ENCODE results near the gene CRLF2.
"Not testable (repeated sequence)": the region's sequence is repeated elsewhere in the genome, so short reads cannot be mapped to it uniquely, and the experiment has no call there.

The CRLF2 gene

GRCh38 chrX:1172496-1172895 lies 40.0 kb downstream of the CRLF2 start:
- DNase-seq (ENCODE audit: low read depth): no peak
- TF ChIP-seq CTCF (IDR thresholded peaks at IDR 0.05; ENCODE audit: low read depth, low read length, missing control alignments): no peak
- H3K4me3 ChIP-seq (ENCODE audit: low read depth, low read length): no peak overlapping the region

- DNase-seq (ENCODE audit: low read depth); H3K4me3 ChIP-seq (ENCODE audit: low read depth, low read length): not testable (repeated sequence)
Measured at GRCh38 chrX:1171915-1172314, 40.5 kb downstream of the CRLF2 start.

DNA sequence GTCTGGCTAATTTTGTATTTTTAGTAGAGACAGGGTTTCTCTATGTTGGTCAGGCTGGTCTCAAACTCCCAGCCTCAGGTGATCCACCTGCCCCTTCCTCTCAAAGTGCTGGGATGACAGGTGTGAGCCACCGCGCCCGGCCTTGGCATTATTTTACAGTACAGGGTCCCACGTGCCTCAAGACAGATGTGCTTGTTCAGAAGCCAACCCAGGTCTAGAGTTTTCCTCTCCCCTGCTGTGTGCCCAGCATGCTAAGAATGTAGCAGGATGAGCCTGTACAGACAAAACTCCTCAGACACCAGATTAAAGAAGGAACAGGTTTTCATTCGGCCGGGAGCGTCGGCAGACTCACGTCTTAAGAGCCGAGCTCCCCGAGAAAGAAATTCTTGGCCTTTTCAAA lies 42.2 kb downstream of the CRLF2 start:
- H3K4me3 ChIP-seq (ENCODE audit: low read depth, low read length): no peak overlapping the region
- no peak for DNase-seq (ENCODE audit: low read depth)
- TF ChIP-seq CTCF (IDR thresholded peaks at IDR 0.05; ENCODE audit: low read depth, low read length, missing control alignments): no peak

GRCh38 chrX:1169189-1169588 lies 43.3 kb downstream of the CRLF2 start:
- H3K4me3 ChIP-seq (ENCODE audit: low read depth, low read length): no peak overlapping the region
- no peak for TF ChIP-seq CTCF (IDR thresholded peaks at IDR 0.05; ENCODE audit: low read depth, low read length, missing control alignments)
- DNase-seq (ENCODE audit: low read depth): no peak

DNA sequence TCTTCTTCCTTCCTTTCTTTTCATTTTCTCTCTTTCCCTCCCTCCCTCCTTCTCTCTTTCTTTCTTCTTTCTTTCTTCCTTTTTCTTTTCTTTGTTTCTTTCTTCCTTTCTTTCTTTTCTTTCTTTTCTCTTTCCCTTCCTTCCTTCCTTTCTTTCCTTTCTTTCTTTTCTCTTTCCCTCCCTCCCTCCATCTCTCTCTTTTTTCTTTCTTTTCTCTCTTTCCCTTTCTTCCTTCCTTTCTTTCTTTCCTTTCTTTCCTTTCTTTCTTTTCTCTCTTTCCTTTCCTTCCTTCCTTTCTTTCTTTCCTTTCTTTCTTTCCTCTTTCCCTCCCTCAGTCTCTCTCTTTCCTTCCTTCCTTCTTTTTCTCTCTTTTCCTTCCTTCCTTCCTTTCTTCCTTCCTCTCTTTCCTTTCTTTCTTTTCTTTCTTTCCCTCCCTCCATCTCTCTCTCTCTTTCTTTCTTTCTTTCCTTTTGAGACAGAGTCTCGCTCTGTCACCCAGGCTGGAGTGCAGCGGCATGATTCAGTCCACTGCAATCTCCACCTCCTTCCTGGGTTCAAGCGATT lies 44.4 kb downstream of the CRLF2 start:
- no peak overlapping the region for H3K4me3 ChIP-seq (ENCODE audit: low read depth, low read length)
- DNase-seq (ENCODE audit: low read depth): no peak
- TF ChIP-seq CTCF (IDR thresholded peaks at IDR 0.05; ENCODE audit: low read depth, low read length, missing control alignments): no peak

DNA sequence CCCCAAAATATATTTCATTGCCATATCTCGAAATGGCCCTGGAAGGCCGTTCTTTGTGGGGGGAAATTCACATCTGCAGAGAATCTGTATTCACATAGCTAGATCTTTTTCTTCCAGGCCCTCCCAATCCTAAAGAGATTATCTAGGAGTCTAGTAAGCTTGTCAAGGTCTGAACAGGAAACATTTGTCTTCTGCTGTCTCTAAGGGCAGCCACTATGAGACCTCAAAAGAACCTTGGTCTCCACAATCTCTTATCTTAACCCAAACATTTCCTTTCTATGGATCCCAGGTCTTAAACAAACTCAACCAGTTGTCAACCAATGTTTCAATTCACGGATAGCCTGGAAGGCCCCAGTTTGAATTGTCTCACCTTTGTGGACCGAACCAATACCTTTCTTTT lies 45.0 kb downstream of the CRLF2 start:
- H3K4me3 ChIP-seq (ENCODE audit: low read depth, low read length): no peak overlapping the region
- TF ChIP-seq CTCF (IDR thresholded peaks at IDR 0.05; ENCODE audit: low read depth, low read length, missing control alignments): no peak
- no peak for DNase-seq (ENCODE audit: low read depth)

GRCh38 chrX:1165535-1166196 lies 46.8 kb downstream of the CRLF2 start:
- no peak for TF ChIP-seq CTCF (IDR thresholded peaks at IDR 0.05; ENCODE audit: low read depth, low read length, missing control alignments)
- no peak for DNase-seq (ENCODE audit: low read depth)
- H3K4me3 ChIP-seq (ENCODE audit: low read depth, low read length): no peak overlapping the region
